ENCODE measurements around the gene ANGPTL4.

The ANGPTL4 gene

DNA sequence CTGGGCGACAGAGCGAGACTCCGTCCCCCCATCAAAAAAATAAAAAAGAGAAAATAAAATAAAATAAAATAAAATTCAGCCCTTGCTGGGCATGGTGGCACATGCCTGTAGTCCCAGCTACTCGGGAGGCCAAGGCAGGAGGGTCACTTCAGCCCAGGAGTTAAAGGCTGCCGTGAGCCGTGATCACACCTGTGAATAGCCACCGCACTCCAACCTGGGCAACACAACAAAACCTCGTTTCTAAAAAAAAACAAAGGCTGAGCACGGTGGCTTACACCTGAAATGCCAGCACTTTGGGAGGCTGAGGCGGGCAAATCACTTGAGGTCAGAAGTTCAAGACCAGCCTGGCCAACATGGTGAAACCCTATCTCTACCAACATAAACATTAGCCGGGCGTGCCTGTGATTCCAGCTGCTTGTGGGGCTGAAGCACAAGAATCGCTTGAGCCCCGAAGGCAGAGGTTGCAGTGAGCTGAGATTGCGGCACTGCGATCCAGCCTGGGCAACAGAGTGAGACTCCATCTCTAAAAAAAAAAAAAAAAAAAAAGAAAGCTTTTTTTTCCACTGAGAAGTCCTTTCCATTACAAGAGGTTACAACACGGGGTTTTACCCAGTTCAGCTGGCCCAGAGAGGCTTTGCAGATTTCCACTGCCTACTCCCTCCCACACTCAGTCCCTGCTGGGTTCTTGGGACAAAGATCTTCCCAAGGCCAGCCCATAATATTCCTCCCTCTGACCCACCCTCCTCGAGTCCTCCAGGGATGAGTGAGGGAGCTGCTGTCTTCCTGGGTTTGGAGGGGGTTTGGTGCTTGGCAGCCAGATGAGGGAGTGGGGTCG, 6.4 kb downstream of the ANGPTL4 start:
- H3K4me3 ChIP-seq (ENCODE audit: insufficient read depth in 1 of 2, low read depth in 1 of 2, low read length in 2 of 2): no peak overlapping the region
- H2BK120ac ChIP-seq (ENCODE audit: low read depth, low read length): peak overlapping the region; percentile 61
- peak overlapping the region; percentile 68 for H2BK15ac ChIP-seq (ENCODE audit: low read depth, poor library complexity, severe bottlenecking)
- H2AFZ ChIP-seq (ENCODE audit: low read depth, low read length): no peak overlapping the region
- H3K9ac ChIP-seq (ENCODE audit: low read length): peak overlapping the region; percentile 51
- H3K79me1 ChIP-seq (replicated peaks; ENCODE audit: low read length, poor library complexity, severe bottlenecking): peaks cover 14% of the 10 kb centered on the region
- peak; percentile 71 for DNase-seq
- peak overlapping the region; percentile 49 for H2AK5ac ChIP-seq (ENCODE audit: low read length, severe bottlenecking)
- peak overlapping the region; percentile 52 for H4K8ac ChIP-seq (ENCODE audit: low read length)
- peak overlapping the region; percentile 28 to 39 for H2BK12ac ChIP-seq (ENCODE audit: low read length in 2 of 2)
- H4K91ac ChIP-seq (ENCODE audit: low read length): peak overlapping the region; percentile 54
- H2BK5ac ChIP-seq (ENCODE audit: low read depth, low read length, poor library complexity, severe bottlenecking): no peak overlapping the region
- H3K4me2 ChIP-seq (ENCODE audit: low read length, poor library complexity, severe bottlenecking): no peak overlapping the region
- no peaks in the 10 kb centered on the region for H3K27me3 ChIP-seq (ENCODE audit: control insufficient read depth in 1 of 2, insufficient read depth in 1 of 2, low read length in 2 of 2)
- H3K27ac ChIP-seq (ENCODE audit: low read length, poor library complexity, severe bottlenecking): no peak overlapping the region
- 82% methylated on average over 16 of the region's 19 CpGs for WGBS
- peaks cover 59 to 67% of the 10 kb centered on the region in 2 experiments for H3K36me3 ChIP-seq (ENCODE audit: control insufficient read depth in 1 of 2, insufficient read depth in 2 of 2, low read depth in 1 of 2, low read length in 2 of 2)
- peak overlapping the region in 1 of 2 experiments; percentile 38 for H3K14ac ChIP-seq (ENCODE audit: low read length in 2 of 2)
- no peaks in the 10 kb centered on the region for H3K9me3 ChIP-seq (ENCODE audit: control insufficient read depth, low read length)
- H3K4ac ChIP-seq (ENCODE audit: low read depth in 1 of 2, low read length in 2 of 2): peak overlapping the region in 1 of 2 experiments; percentile 46
- H3K4me1 ChIP-seq (ENCODE audit: control insufficient read depth, insufficient read depth, low read depth, low read length): peaks cover 46% of the 10 kb centered on the region
- peak overlapping the region in 1 of 2 experiments; percentile 28 for H3K18ac ChIP-seq (ENCODE audit: low read depth in 1 of 2, low read length in 2 of 2)
- H3K23ac ChIP-seq (ENCODE audit: low read length in 2 of 2): no peak overlapping the region

DNA sequence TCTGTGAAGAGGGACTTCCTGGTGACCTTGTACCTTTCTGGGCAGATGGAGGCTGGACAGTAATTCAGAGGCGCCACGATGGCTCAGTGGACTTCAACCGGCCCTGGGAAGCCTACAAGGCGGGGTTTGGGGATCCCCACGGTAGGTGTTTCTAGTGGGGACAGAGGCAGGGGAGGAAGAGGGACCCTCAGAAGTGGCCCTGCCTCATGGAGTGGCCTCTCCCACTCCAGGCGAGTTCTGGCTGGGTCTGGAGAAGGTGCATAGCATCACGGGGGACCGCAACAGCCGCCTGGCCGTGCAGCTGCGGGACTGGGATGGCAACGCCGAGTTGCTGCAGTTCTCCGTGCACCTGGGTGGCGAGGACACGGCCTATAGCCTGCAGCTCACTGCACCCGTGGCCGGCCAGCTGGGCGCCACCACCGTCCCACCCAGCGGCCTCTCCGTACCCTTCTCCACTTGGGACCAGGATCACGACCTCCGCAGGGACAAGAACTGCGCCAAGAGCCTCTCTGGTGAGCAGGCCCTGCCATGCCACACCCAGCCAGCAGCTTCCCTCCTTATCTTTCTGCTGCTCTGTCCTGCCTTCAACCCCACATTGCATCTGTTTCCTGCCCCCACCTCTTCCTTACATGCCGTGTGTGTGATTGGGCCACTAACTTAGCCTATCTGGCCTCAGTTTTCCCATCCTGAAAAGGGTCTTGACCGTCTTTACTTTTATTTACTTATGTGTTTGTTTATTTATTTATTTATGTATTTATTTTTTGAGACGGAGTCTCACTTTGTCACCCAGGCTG, 7.3 kb downstream of the ANGPTL4 start:
- peak overlapping the region; percentile 69 for H4K8ac ChIP-seq (ENCODE audit: low read length)
- peak overlapping the region; percentile 54 for H4K91ac ChIP-seq (ENCODE audit: low read length)
- H2BK120ac ChIP-seq (ENCODE audit: low read depth, low read length): peak overlapping the region; percentile 61
- DNase-seq: no peak
- H2AFZ ChIP-seq (ENCODE audit: low read depth, low read length): no peak overlapping the region
- no peak overlapping the region for H3K4me2 ChIP-seq (ENCODE audit: low read length, poor library complexity, severe bottlenecking)
- peak overlapping the region in 1 of 2 experiments; percentile 46 for H3K4ac ChIP-seq (ENCODE audit: low read depth in 1 of 2, low read length in 2 of 2)
- H3K23ac ChIP-seq (ENCODE audit: low read length in 2 of 2): no peak overlapping the region
- H3K4me1 ChIP-seq (ENCODE audit: control insufficient read depth, insufficient read depth, low read depth, low read length): peaks cover 38% of the 10 kb centered on the region
- peak overlapping the region; percentile 28 to 31 for H3K18ac ChIP-seq (ENCODE audit: low read depth in 1 of 2, low read length in 2 of 2)
- no peak overlapping the region for H2BK5ac ChIP-seq (ENCODE audit: low read depth, low read length, poor library complexity, severe bottlenecking)
- H3K14ac ChIP-seq (ENCODE audit: low read length in 2 of 2): no peak overlapping the region
- H2AK5ac ChIP-seq (ENCODE audit: low read length, severe bottlenecking): peak overlapping the region; percentile 80
- peak overlapping the region; percentile 51 for H3K9ac ChIP-seq (ENCODE audit: low read length)
- 87% methylated on average over 27 of the region's 28 CpGs for WGBS
- no peak overlapping the region for H3K4me3 ChIP-seq (ENCODE audit: insufficient read depth in 1 of 2, low read depth in 1 of 2, low read length in 2 of 2)
- H3K27me3 ChIP-seq (ENCODE audit: control insufficient read depth in 1 of 2, insufficient read depth in 1 of 2, low read length in 2 of 2): no peaks in the 10 kb centered on the region
- no peaks in the 10 kb centered on the region for H3K9me3 ChIP-seq (ENCODE audit: control insufficient read depth, low read length)
- H3K36me3 ChIP-seq (ENCODE audit: control insufficient read depth in 1 of 2, insufficient read depth in 2 of 2, low read depth in 1 of 2, low read length in 2 of 2): peaks cover 59 to 62% of the 10 kb centered on the region in 2 experiments
- no peak overlapping the region for H3K27ac ChIP-seq (ENCODE audit: low read length, poor library complexity, severe bottlenecking)
- peak overlapping the region; percentile 68 for H2BK15ac ChIP-seq (ENCODE audit: low read depth, poor library complexity, severe bottlenecking)
- peaks cover 14% of the 10 kb centered on the region for H3K79me1 ChIP-seq (replicated peaks; ENCODE audit: low read length, poor library complexity, severe bottlenecking)
- peak overlapping the region; percentile 1 to 28 for H2BK12ac ChIP-seq (ENCODE audit: low read length in 2 of 2)

DNA sequence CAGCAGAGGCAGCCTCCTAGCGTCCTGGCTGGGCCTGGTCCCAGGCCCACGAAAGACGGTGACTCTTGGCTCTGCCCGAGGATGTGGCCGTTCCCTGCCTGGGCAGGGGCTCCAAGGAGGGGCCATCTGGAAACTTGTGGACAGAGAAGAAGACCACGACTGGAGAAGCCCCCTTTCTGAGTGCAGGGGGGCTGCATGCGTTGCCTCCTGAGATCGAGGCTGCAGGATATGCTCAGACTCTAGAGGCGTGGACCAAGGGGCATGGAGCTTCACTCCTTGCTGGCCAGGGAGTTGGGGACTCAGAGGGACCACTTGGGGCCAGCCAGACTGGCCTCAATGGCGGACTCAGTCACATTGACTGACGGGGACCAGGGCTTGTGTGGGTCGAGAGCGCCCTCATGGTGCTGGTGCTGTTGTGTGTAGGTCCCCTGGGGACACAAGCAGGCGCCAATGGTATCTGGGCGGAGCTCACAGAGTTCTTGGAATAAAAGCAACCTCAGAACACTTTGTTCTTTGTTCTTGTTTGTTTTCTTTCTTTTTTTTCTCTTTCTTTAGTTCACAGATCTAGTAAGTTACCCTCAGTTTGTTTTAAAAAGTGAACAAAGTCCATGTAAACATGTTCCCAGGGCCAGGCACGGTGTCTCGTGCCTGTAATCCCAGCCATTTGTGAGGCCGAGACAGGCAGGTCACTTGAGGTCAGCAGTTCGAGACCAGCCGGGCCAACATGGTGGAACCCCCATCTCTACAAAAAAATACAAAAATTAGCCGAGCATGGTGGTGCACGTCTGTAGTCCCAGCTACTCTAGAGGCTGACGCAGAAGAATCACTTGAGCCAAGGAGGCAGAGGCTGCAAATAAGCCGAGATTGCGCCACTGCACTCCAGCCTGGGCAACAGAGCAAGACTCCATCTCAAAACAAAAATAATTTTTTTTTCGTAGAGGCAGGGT, 10.2 kb downstream of the ANGPTL4 start:
- no peak overlapping the region for H3K4me2 ChIP-seq (ENCODE audit: low read length, poor library complexity, severe bottlenecking)
- H3K36me3 ChIP-seq (ENCODE audit: control insufficient read depth in 1 of 2, insufficient read depth in 2 of 2, low read depth in 1 of 2, low read length in 2 of 2): peaks cover 42 to 46% of the 10 kb centered on the region in 2 experiments
- H2AK5ac ChIP-seq (ENCODE audit: low read length, severe bottlenecking): peak overlapping the region; percentile 42
- H3K9me3 ChIP-seq (ENCODE audit: control insufficient read depth, low read length): no peaks in the 10 kb centered on the region
- no peak for DNase-seq
- H3K79me1 ChIP-seq (replicated peaks; ENCODE audit: low read length, poor library complexity, severe bottlenecking): peaks cover 12% of the 10 kb centered on the region
- H3K4me1 ChIP-seq (ENCODE audit: control insufficient read depth, insufficient read depth, low read depth, low read length): peaks cover 14% of the 10 kb centered on the region
- H3K23ac ChIP-seq (ENCODE audit: low read length in 2 of 2): no peak overlapping the region
- WGBS: 88% methylated on average over 26 of the region's 26 CpGs
- no peak overlapping the region for H2BK120ac ChIP-seq (ENCODE audit: low read depth, low read length)
- H4K91ac ChIP-seq (ENCODE audit: low read length): no peak overlapping the region
- H3K27ac ChIP-seq (ENCODE audit: low read length, poor library complexity, severe bottlenecking): no peak overlapping the region
- no peak overlapping the region for H3K14ac ChIP-seq (ENCODE audit: low read length in 2 of 2)
- H2BK12ac ChIP-seq (ENCODE audit: low read length in 2 of 2): peak overlapping the region; percentile 40 to 68
- no peak overlapping the region for H3K9ac ChIP-seq (ENCODE audit: low read length)
- no peak overlapping the region for H2BK5ac ChIP-seq (ENCODE audit: low read depth, low read length, poor library complexity, severe bottlenecking)
- H2AFZ ChIP-seq (ENCODE audit: low read depth, low read length): no peak overlapping the region
- no peak overlapping the region for H3K4ac ChIP-seq (ENCODE audit: low read depth in 1 of 2, low read length in 2 of 2)
- H2BK15ac ChIP-seq (ENCODE audit: low read depth, poor library complexity, severe bottlenecking): no peak overlapping the region
- no peak overlapping the region for H3K4me3 ChIP-seq (ENCODE audit: insufficient read depth in 1 of 2, low read depth in 1 of 2, low read length in 2 of 2)
- no peaks in the 10 kb centered on the region for H3K27me3 ChIP-seq (ENCODE audit: control insufficient read depth in 1 of 2, insufficient read depth in 1 of 2, low read length in 2 of 2)
- H3K18ac ChIP-seq (ENCODE audit: low read depth in 1 of 2, low read length in 2 of 2): no peak overlapping the region
- H4K8ac ChIP-seq (ENCODE audit: low read length): no peak overlapping the region

Data from mesenchymal stem cell (in vitro differentiated cells and primary cell).